HL-60 (cell line): ENCODE results near the gene KRTAP12-2.

Experiments used
- CTCF ChIP-seq: IDR thresholded peaks from one replicate; pipeline ENCODE4 v1.5.1; 2011; ENCODE audit warnings: low read length, control low read depth, inconsistent platforms; ENCODE audit not compliant: insufficient read depth
- GABPA ChIP-seq: IDR thresholded peaks from 2 replicates; pipeline ENCODE4 v1.6.1; 2012; ENCODE audit warnings: low read depth
- POLR2AphosphoS5 ChIP-seq: IDR thresholded peaks from 2 replicates; pipeline ENCODE4 v1.6.1; 2012; ENCODE audit warnings: low read depth
- REST ChIP-seq: IDR thresholded peaks from 2 replicates; pipeline ENCODE4 v1.6.1; 2012; ENCODE audit warnings: low read depth; ENCODE audit not compliant: insufficient replicate concordance

- TF ChIP-seq GABPA: no peak
- TF ChIP-seq REST: no peak
- TF ChIP-seq CTCF: no peak
- no peak for TF ChIP-seq POLR2AphosphoS5
These were observed 28.9 kb upstream of the KRTAP12-2 start for GRCh38 chr21:44695641-44696040.
